GM18502 (cell line): ENCODE data around the gene APOD.
"Not testable (repeated sequence)": the region's sequence is repeated elsewhere in the genome, so short reads cannot be mapped to it uniquely, and the experiment has no call there.

Source experiments
- ATAC-seq: cut with Tn5 transposase; IDR thresholded peaks from one replicate; pipeline ENCODE4 v1.9.1; 2021; ENCODE audit warnings: mild to moderate bottlenecking; ENCODE audit not compliant: unreplicated experiment, poor library complexity

APOD gene

DNA sequence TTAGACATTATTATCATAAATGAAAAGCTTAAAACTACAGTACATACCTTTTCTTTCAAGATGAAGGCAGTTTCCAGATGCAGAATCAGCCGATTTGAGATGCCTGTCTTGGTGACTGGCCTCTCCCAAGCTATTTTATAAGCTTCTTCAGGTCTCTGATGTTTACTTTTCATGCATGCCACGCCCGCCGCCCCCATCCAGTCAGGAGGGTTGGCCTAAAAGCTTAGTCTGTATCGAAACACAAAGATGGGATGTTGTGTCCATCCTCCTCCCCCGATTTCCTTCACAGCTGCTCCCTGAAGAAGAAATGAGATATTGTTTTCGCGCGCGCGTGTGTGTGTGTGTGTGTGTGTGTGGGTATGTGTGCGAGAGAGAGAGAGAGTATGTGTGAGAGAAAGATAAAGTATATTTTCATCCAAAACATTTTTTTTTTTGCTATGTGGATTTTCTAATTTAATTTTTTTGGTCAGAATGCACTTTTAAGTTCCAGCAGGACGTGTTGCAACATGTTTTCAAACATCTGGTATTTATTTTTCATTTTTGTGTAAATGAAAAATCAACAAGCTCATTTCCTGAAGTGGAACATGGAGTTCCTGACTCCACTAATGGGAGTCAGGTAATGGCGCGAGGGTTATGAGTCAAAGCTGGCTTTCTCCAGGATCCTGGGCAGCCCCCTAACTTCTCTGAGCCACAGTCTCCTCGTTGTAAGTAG, at the start of gene APOD:
APOD (minus strand) TSS at position 110 of the 712 bp plus-strand sequence. CDS start 4,479 bp downstream, outside the sequence.
- no peak for ATAC-seq

DNA sequence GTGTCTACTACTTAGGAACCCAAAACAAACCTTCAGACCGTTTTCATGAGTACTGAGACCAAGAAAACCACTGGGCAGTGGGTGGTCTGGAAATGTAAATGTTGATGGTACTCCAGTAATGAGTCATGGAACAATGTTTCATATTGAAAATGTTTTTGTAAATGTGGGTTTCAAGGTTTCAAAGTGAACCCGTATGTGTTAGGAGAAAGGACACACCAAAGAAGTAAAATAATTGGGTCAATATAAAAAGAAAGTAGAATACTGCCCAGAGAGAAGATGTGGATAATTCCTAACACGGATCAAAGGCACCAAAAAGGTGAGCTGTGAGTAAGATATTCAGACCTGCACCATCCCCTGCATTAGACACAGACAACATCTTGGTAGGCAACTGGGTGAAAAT, 49.6 kb upstream of the APOD start:
- ATAC-seq = not testable (repeated sequence)

DNA sequence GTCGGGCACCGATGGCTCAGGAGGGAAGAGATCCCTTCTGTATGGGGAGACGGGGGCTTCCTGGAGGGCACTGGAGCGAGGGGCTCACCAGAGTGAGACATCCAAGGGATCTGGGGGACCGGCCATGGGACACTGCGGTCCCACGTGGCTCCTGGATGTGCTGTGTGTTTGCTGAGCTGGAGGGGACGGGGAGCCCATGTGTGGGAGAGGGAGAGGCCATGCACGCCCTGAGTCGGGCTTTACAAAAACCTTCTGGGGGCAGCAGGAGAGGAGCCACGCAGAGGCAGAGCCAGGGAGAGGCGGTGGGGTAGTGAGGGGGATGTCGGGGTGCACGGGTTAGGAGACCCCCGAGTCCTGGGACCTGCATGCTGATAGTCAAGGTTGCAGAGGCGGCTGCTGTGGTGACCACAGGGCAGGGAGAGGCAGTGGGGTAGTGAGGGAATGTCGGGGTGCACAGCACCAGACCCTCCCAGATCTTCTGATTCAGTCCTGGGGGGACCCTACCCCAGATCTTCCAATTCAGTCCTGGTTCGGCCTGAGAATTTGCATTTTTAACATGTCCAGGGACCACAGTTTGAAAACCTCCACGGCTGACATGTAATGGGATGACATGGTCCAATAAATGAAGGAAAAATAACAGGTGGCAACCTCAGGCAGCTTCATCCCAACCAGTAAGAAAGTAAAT, 48.9 kb upstream of the APOD start:
- not testable (repeated sequence) for ATAC-seq

DNA sequence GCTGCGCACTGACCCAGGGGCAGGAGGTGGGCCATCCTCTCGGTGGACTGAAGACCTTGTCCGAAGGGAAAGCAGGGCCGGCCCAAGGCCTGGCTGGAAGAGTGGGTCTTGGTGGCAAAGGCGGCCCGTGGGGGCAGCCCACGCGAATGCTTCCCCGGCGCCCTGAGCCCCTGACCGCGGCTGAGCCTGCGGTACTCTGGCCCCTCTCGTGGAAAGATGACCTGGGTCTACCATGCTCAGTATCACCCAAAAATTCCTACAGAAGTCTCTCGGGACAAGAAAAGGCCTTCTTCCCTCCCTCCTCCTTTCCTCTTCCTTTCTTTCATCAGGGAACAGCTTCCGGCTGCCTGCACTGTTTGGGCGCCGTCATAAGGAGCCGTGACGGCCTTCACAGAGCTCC, 48.3 kb upstream of the APOD start:
- ATAC-seq = not testable (repeated sequence)

DNA sequence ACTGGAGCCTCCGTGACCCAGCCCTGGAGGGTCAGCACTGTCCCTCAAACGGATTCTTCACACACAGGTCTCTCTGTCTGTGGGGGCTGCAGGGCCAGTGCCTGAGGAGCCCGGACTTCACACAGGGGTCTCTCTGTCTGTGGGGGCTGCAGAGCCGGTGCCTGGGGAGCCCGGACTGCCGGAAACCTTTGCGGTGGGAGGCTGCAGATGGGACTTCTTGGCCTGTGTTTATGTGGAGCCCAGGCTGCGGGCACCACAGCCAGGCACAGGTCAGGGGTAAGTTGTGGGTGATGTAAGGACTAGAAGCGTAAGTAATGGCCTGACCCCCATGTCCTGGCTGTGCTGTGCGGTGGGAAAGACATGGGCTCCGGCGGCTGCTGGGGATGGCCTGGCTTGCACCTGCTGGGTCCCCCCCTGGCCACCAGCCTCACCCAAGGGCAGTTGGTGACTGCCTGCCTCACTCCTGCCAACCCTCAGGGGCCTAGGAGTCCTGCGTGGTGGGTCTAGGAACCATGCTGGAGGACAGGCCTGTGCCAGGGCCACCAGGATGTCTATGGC, 47.3 kb upstream of the APOD start:
- not testable (repeated sequence) for ATAC-seq

DNA sequence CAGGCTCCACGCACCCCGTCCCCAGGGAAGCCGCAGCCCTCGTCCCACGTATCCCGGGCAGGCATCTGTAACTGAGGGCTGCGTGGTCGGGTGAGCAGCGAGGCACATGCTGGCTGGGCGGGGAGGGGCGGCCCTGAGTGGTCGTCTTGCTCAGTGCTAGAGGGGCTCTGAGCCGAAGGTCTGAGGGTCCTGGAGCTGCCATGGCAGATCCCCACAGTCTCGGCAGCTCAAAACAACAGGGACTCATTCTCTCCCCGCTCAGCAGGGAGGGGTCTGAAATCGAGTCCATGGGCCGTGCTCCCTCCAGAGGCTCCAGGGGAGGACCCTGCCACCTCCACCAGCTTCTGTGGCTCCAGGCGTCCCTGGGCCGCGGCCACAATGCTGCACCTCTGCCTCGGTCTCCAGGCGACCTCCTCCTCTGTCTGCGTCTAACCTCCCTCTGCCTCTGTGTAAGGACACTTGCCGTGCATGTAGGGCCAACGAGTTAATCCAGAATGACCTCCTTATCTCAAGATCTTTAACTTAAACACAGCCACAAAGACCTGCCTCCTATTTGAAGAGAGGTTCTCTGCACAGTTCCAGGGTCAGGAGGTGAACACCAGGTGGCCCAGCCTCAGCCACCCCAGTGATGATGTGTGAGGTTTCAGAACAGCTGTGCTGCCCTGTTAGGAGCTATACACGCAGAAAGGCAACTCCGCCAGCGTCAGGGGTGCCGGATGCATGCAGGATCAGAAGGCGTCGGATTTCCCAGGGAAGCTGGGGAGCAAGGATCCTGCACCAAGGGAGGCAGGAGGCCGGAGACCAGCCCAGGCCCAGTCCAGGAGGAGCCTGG, 46.6 kb upstream of the APOD start:
- ATAC-seq = peak; percentile 35

DNA sequence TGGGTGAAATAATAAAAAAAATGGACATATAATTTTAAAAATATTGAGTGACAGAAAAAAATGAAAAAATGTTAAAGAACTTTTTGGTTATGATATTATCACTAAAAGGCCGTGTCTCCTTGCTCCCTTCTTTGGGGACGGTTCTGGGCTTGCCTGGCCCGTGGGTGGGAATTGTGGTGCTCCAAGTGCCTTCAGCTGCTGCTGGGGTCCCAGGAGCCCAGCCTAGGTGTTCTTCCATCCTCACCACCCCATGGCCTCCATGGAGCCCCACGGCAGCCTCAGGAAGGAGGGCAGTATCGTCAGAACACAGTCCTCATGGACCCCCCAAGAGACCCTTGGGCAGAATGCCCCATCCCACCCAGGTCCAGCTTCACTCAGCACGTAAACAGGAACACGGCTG, 45.9 kb upstream of the APOD start:
- not testable (repeated sequence) for ATAC-seq

DNA sequence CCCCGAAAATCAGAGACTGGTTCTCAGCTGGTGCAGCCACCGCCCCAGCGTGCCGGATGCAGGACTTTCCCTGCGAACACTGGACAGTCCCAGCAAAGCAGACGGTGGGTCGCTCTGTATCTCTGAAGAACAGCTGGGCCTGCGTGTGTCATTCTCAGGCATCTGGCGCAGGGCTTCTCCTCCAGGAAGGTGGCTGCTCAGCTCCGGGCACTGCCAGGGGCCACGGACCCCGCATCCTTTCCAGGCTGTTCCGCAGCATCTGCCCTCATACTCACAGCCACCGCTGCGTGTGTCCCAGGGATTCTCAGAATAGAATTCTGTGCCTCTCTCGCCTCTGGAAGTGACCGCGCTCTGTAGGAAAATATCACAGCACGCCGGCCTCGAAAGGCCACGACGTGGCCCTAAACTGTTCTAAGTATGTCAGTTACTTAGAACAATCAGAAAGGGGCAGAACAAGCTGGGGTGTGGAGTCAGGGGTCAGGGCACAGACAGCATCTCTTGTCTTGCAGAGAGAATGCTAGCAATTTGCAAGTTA, 44.7 kb upstream of the APOD start:
- not testable (repeated sequence) for ATAC-seq

DNA sequence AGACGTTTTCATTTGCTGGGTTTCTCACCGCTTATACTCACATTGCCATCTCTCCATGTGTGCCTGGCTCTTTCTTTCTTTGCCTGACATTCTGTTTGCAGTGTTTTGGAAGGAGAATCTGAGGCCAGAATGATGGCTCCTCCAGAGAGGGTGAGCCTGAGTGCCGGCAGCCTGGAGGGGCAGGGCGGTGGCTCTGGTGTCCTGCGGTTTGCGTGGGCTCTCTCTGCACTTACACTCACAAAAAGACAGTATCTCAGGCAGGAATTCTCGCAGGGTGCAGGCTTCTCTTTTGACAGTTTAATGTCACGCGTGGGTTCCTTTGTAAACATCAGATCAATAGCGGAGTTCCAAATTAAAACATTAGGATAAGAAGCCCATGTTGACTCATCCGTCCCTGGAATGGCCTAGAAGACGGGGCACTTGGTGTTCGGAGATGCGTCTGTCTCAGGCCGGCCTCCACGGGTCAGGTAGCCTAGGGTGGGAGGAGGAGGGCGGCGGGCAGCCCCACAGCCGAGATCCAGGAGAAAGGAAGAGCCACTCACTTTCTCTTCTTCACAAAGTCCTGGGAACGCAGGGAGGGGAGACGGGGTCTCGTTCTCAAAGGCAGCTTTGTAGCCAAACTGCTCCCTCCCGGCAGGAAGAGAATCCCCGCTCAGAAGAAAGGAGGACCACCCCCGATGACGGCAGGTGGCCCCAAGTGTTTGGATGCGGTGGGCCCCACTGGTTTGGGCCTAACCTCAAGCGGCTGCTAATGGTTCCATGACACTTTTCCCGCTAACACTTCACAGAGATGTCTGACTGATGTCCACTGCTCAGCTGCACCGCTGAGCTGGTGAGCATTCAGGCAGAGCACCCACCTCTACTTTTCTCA, 44.0 kb upstream of the APOD start:
- not testable (repeated sequence) for ATAC-seq

DNA sequence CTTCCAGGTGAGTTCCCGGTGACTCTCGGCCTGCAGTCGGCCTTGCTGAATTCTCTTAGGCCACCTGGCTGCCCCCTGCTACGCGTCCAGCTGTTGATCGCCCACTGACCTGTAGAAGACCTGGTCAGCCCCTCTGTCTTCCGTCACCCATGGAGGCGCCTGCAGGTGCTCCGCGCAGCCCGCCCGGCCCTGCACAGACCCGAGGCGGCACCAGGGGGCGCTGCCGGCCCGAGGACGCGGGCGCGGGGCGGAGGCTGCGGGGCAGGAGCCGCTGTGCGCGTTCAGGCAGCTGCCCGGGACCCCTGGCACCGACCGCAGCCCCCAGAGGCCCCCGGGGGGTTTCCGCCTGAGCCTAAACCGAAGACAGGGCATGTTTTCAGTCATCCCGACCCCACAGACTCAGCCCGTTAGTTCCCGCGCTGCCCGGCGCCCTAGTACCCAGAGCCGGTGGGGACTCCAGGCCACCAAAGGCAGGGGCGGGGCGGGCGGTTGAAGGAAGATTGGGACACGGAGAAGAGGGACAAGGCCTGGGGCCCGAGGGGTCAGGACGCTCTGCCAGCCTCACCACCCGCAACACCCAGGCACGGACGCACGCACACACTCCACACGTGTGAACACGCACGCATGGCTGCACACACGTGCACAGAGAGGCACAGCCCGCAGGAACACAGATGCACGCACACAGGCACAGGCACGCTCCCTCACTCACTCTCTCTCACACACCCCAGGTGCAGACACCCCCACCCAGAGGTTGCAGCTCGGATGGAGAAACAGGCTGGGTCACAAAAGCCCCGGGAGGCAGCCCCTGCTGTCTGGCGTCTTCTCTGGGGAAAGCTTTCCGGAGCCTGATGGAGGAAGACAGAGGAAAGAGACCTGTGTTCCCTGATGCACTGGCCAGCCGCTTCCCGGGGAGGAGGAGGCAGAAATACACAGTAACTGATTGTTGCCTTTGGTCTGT, 41.1 kb upstream of the APOD start:
- ATAC-seq = peak; percentile 82

DNA sequence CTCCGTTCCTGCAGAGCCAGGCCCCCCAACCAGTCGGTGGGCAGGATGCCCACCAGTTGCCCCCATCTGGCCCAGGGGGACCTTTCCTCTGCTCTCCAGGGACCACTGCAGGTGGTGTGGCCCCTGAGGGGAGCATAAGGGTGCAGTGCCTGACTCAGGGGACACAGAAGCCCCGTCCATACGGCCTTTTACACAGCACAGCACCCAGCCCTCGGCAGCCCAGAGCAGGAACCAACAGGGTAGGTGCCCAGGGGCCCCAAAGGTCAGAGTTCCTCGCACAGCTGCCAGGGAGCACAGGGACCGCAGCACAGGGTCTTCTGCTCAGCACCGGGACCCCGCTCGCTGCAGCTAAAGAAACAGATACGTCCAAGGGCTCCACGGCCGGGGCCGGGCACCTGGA, 40.4 kb upstream of the APOD start:
- ATAC-seq = peak; percentile 9

DNA sequence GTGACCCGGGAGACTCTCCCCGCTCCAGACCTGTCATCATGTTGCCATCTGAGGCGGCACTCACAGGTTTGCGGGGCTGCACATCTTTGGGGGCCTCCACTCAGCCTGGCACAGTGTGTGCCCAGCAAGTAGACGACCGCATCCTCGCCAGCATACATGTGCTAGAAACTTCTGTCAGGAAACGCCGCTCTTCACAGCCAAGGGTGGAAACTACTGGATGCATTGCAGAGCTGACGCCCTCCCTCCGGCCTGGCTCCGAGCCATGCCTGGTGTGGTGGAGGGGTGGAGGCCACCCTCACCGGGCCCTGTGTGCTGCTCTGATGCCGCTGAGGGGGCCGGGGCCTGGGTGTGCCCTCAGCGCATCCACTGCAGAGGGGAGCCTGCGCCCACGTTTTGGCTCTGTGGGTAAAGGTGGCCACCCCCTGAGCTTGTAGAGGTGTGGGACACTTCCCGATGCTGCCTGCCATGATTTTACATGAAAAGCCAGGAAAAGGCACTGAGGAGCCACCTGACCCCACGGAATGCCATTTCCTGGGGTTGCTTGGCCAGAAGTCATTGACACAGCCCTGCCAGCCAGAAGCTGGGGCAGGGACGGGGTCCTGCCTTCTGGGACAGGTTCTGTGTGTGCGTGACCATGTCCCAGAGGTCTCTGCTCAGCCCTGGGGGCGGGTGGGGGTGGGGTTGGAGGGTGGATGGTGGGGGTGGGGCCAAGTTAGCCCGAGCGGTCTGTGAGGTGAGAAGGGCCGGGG, 39.7 kb upstream of the APOD start:
- ATAC-seq = not testable (repeated sequence)

DNA sequence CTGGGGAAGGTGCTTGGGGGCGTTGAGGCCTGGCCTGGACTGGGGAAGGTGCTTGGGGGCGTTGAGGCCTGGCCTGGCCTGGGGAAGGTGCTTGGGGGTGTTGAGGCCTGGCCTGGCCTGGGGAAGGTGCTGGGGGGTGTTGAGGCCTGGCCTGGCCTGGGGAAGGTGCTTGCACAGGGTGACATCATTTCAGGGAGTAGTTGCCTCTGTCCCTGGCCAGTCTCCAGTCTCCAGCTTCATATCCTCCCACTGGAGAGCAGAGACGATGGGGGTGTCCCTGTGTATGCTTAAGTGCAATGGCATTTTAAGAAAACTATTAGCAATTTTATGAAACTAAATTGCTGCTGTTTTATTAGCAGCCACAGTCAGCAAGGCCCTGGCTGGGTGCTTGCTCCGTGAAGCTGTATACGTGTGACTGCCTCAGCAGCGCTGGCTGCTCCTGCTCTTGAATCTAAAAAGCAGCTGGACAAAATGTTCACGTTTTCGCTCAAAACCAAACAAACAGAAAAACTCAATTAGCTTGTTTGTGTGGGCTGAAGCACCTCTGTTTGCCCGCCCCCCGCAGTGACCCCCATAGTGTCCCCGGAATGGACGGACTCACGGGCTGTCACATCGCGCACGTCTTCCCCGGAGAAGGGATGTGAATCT, 38.9 kb upstream of the APOD start:
- ATAC-seq = not testable (repeated sequence)

DNA sequence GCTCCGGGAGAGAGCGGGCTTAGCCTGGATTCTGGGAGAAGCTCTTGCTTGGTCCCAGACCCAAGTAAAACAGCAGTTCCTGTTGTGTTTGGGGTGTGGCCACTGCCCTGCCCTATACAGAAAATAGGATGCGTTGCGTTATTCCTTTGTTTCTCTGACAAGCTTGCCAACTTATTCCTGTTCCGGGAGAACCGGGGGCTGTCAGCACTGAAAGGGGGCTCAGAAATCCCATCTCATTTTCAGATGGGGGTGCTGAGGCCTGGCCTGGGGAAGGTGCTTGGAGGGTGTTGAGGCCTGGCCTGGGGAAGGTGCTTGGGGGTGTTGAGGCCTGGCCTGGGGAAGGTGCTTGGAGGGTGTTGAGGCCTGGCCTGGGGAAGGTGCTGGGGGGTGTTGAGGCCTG, 38.3 kb upstream of the APOD start:
- ATAC-seq = not testable (repeated sequence)

DNA sequence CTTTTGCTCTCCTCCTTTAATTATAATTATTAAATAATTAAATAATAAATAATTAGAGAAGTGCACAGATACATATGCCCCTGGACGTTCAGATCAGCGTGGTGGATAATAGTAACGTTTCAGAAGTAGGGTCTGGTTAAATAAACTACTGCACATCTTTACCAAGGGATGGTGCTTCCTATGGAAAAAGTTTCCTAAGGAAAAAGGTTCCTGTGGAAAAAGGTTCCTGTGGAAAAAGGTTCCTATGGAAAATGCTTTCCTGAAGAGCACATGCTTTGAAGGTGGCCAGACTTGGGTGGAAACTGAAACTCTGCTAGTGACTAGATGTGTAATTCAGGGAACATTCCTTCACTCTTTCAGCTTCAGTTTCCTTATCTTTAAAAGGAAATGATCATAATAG, 37.4 kb upstream of the APOD start:
- not testable (repeated sequence) for ATAC-seq

DNA sequence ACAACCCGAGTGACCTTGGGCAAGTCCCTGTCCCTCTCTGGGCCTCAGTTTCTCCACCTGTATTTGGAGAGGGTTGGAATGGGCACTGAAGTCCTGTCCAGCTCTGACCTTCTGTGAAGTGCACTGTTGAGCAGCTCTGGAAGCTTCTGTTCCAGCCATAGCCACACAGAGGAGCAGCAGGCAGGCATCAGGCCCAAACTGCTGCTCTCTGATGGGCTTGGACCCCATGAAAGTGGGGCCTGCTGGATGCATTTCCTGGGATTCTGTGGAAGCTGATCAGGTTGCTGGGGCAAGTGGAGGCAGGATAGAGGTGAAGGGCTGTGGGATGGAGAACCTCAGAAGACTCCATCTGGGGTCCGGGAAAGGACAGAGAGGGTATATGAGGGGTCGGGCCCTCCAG, 36.7 kb upstream of the APOD start:
- not testable (repeated sequence) for ATAC-seq
